ENCODE measurements around the gene ESAM. TPM values are rescaled to one million over a fixed set of nuclear protein-coding genes. Genes with fewer than 3 reads are reported as not detected.
A peak's percentile ranks its signal among the peaks of the same experiment; 100 is the strongest.

ESAM gene
- polyA plus RNA-seq, 1 of the 3 experiments (the other 2 are of a cell fraction): 1.3 TPM

DNA sequence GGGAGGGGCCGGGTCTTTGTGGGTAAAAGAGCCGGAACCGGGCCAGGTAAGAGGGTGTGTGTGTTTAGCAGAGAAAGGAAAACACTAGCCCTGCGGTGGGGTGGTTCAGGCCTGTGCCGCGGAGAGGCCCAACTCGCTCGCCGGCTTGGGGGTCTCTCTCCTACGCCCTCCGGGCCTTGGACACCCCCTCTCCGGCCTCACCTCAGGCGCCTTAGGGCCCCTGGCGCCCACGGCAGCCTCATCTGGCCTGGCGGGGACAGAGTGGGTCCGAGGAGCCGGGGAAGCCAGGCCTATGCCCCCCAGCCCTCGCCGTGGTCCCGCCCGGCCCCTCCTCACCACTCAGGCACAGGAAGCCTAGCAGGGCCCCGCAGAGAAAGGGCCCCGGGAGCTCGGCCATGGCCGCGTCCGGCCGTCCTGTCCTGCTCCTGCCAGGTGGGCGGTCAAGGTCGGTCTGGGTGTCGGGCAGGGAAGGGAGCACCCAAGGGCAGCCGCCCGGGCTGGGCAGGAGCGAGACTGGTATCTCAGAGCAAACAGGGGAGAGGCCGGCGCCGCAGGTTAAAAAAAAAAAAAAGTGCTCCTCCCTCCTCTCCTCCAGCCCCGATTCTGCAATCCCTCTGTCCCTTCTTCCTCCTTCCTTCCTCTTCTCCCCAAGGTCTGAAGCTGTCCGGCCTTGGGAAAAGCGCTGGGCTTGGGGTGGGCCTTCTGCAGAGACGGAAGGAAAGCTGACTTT is 10.2 kb downstream of the ESAM start, which contains the start of gene VSIG2:
TSS of gene VSIG2 (minus strand) at position 515 of the 730 bp plus-strand sequence. CDS start at position 397, 118 bp downstream.
- ChIA-PET CTCF (interaction anchor here (0.7 to 5.3 kb wide), 9 partner anchors 11 to 125 kb away, joined by 3 to 31 read pairs (median 4); partner anchors contain the start of genes ESAM, MSANTD2 and NRGN), POLR2A (interaction anchor here (0.7 kb wide), 1 partner anchor 10 kb away, joined by 3 read pairs; no protein-coding TSS in a partner anchor)
- 85% methylated on average over 24 of the region's 42 CpGs for WGBS (ENCODE audit: low lambda C conversion rate)
- peak; percentile 32 for DNase-seq
- Histone ChIP-seq H3K4me3 (ENCODE audit: low read depth in 2 of 2, low read length in 1 of 2) (no peak within 1 kb of the TSS), H3K27me3 (ENCODE audit: insufficient read depth) (no peaks in the 10 kb centered on the region), H3K4me2 (no peak within 1 kb of the TSS), H3K9me3 (no peaks in the 10 kb centered on the region), H4K20me1 (ENCODE audit: insufficient read depth) (no peaks in the 10 kb centered on the region), H3K9ac (no peak within 1 kb of the TSS), H3K9me2 (no peaks in the 10 kb centered on the region), H3K4me1 (ENCODE audit: control insufficient read depth in 1 of 2, insufficient read depth in 2 of 2, low read depth in 1 of 2, low read length in 1 of 2) (no peaks in the 10 kb centered on the region), H2AFZ (ENCODE audit: low read depth) (no peak within 1 kb of the TSS), H3F3A (replicated peaks; ENCODE audit: insufficient read depth) (peaks cover 6% of the 10 kb centered on the region), H3K36me3 (replicated peaks in 1 of 2; ENCODE audit: control insufficient read depth in 1 of 2, insufficient read depth in 2 of 2, low read length in 1 of 2) (no peaks in the 10 kb centered on the region), H3K27ac (ENCODE audit: low read depth in 2 of 2, low read length in 1 of 2) (no peak within 1 kb of the TSS), H3K79me2 (ENCODE audit: insufficient read depth) (no peaks in the 10 kb centered on the region)
- TF ChIP-seq, protein P1, sequence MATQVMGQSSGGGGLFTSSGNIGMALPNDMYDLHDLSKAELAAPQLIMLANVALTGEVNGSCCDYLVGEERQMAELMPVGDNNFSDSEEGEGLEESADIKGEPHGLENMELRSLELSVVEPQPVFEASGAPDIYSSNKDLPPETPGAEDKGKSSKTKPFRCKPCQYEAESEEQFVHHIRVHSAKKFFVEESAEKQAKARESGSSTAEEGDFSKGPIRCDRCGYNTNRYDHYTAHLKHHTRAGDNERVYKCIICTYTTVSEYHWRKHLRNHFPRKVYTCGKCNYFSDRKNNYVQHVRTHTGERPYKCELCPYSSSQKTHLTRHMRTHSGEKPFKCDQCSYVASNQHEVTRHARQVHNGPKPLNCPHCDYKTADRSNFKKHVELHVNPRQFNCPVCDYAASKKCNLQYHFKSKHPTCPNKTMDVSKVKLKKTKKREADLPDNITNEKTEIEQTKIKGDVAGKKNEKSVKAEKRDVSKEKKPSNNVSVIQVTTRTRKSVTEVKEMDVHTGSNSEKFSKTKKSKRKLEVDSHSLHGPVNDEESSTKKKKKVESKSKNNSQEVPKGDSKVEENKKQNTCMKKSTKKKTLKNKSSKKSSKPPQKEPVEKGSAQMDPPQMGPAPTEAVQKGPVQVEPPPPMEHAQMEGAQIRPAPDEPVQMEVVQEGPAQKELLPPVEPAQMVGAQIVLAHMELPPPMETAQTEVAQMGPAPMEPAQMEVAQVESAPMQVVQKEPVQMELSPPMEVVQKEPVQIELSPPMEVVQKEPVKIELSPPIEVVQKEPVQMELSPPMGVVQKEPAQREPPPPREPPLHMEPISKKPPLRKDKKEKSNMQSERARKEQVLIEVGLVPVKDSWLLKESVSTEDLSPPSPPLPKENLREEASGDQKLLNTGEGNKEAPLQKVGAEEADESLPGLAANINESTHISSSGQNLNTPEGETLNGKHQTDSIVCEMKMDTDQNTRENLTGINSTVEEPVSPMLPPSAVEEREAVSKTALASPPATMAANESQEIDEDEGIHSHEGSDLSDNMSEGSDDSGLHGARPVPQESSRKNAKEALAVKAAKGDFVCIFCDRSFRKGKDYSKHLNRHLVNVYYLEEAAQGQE (IDR thresholded peaks at IDR 0.05; ENCODE audit: low read depth, low read length): no peak
- TF ChIP-seq, protein P2, sequence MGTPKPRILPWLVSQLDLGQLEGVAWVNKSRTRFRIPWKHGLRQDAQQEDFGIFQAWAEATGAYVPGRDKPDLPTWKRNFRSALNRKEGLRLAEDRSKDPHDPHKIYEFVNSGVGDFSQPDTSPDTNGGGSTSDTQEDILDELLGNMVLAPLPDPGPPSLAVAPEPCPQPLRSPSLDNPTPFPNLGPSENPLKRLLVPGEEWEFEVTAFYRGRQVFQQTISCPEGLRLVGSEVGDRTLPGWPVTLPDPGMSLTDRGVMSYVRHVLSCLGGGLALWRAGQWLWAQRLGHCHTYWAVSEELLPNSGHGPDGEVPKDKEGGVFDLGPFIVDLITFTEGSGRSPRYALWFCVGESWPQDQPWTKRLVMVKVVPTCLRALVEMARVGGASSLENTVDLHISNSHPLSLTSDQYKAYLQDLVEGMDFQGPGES (IDR thresholded peaks at IDR 0.05; ENCODE audit: low read depth, low read length): no peak
- TF ChIP-seq EZH2phosphoT487 (IDR thresholded peaks at IDR 0.05; ENCODE audit: borderline replicate concordance, low read depth) (no peak), TEAD4 (IDR thresholded peaks at IDR 0.05; ENCODE audit: borderline replicate concordance, insufficient read depth) (no peak), MXI1 (IDR thresholded peaks at IDR 0.05; ENCODE audit: low read depth, low read length) (no peak), SIN3A (IDR thresholded peaks at IDR 0.05; ENCODE audit: borderline replicate concordance, low read depth, low read length) (no peak), CHD2 (IDR thresholded peaks at IDR 0.05; ENCODE audit: low read length, partially characterized antibody) (no peak), YY1 (IDR thresholded peaks at IDR 0.05; ENCODE audit: low read depth) (no peak), FOXJ3 (CRISPR knock-in tag; IDR thresholded peaks at IDR 0.05) (no peak), GATA2 (CRISPR knock-in tag; IDR thresholded peaks at IDR 0.05) (no peak), NRF1 (IDR thresholded peaks at IDR 0.05; ENCODE audit: low read depth, low read length) (no peak), TAF1 (IDR thresholded peaks at IDR 0.05; ENCODE audit: borderline replicate concordance, low read depth, low read length) (no peak), RCOR1 (IDR thresholded peaks at IDR 0.05; ENCODE audit: low read length) (no peak), RFX5 (IDR thresholded peaks at IDR 0.05; ENCODE audit: low read length) (no peak), ELF1 (IDR thresholded peaks at IDR 0.05) (no peak)
- TF ChIP-seq, protein P3, sequence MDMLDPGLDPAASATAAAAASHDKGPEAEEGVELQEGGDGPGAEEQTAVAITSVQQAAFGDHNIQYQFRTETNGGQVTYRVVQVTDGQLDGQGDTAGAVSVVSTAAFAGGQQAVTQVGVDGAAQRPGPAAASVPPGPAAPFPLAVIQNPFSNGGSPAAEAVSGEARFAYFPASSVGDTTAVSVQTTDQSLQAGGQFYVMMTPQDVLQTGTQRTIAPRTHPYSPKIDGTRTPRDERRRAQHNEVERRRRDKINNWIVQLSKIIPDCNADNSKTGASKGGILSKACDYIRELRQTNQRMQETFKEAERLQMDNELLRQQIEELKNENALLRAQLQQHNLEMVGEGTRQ (IDR thresholded peaks at IDR 0.05; ENCODE audit: borderline replicate concordance, low read depth, low read length): no peak
- TF ChIP-seq, protein P4, sequence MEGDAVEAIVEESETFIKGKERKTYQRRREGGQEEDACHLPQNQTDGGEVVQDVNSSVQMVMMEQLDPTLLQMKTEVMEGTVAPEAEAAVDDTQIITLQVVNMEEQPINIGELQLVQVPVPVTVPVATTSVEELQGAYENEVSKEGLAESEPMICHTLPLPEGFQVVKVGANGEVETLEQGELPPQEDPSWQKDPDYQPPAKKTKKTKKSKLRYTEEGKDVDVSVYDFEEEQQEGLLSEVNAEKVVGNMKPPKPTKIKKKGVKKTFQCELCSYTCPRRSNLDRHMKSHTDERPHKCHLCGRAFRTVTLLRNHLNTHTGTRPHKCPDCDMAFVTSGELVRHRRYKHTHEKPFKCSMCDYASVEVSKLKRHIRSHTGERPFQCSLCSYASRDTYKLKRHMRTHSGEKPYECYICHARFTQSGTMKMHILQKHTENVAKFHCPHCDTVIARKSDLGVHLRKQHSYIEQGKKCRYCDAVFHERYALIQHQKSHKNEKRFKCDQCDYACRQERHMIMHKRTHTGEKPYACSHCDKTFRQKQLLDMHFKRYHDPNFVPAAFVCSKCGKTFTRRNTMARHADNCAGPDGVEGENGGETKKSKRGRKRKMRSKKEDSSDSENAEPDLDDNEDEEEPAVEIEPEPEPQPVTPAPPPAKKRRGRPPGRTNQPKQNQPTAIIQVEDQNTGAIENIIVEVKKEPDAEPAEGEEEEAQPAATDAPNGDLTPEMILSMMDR (IDR thresholded peaks at IDR 0.05): no peak
- TF ChIP-seq, protein P5, sequence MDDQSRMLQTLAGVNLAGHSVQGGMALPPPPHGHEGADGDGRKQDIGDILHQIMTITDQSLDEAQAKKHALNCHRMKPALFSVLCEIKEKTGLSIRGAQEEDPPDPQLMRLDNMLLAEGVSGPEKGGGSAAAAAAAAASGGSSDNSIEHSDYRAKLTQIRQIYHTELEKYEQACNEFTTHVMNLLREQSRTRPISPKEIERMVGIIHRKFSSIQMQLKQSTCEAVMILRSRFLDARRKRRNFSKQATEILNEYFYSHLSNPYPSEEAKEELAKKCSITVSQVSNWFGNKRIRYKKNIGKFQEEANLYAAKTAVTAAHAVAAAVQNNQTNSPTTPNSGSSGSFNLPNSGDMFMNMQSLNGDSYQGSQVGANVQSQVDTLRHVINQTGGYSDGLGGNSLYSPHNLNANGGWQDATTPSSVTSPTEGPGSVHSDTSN (IDR thresholded peaks at IDR 0.05): no peak
- TF ChIP-seq, protein P6, sequence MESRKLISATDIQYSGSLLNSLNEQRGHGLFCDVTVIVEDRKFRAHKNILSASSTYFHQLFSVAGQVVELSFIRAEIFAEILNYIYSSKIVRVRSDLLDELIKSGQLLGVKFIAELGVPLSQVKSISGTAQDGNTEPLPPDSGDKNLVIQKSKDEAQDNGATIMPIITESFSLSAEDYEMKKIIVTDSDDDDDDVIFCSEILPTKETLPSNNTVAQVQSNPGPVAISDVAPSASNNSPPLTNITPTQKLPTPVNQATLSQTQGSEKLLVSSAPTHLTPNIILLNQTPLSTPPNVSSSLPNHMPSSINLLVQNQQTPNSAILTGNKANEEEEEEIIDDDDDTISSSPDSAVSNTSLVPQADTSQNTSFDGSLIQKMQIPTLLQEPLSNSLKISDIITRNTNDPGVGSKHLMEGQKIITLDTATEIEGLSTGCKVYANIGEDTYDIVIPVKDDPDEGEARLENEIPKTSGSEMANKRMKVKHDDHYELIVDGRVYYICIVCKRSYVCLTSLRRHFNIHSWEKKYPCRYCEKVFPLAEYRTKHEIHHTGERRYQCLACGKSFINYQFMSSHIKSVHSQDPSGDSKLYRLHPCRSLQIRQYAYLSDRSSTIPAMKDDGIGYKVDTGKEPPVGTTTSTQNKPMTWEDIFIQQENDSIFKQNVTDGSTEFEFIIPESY (IDR thresholded peaks at IDR 0.05; ENCODE audit: borderline replicate concordance, low read depth): no peak
